Measurements from ENCODE around the gene SSH2.

Gene SSH2

GRCh38 chr17:29776026-29776425 is 154.0 kb downstream of the SSH2 start:
- no peak for FAIRE-seq

GRCh38 chr17:29772981-29773380 is 157.0 kb downstream of the SSH2 start:
- FAIRE-seq, result no peak

GRCh38 chr17:29771546-29771945 is 158.5 kb downstream of the SSH2 start:
- no peak for FAIRE-seq

GRCh38 chr17:29769225-29769624 is 160.8 kb downstream of the SSH2 start:
- FAIRE-seq, result no peak

- no peak for FAIRE-seq
These were observed 163.2 kb downstream of the SSH2 start for GRCh38 chr17:29766796-29767327.

GRCh38 chr17:29764748-29765147 is 165.3 kb downstream of the SSH2 start:
- FAIRE-seq, result no peak

GRCh38 chr17:29764217-29764616 is 165.8 kb downstream of the SSH2 start:
- no peak for FAIRE-seq

- FAIRE-seq, result no peak
These were observed 166.8 kb downstream of the SSH2 start for GRCh38 chr17:29763273-29763672.

GRCh38 chr17:29761040-29761761 is 168.8 kb downstream of the SSH2 start:
- no peak for FAIRE-seq

- FAIRE-seq, result no peak
These were observed 169.6 kb downstream of the SSH2 start for GRCh38 chr17:29760279-29761039.

- no peak for FAIRE-seq
These were observed 171.8 kb downstream of the SSH2 start for GRCh38 chr17:29758255-29758654.

GRCh38 chr17:29757788-29758187 is 172.2 kb downstream of the SSH2 start:
- peak; percentile 17 for FAIRE-seq

GRCh38 chr17:29753845-29754439 is 176.1 kb downstream of the SSH2 start:
- FAIRE-seq, result no peak

- no peak for FAIRE-seq
These were observed 180.8 kb downstream of the SSH2 start for GRCh38 chr17:29749045-29749825.

- no peak for FAIRE-seq
These were observed 181.6 kb downstream of the SSH2 start for GRCh38 chr17:29748400-29748799.

GRCh38 chr17:29747660-29748059 is 182.4 kb downstream of the SSH2 start:
- FAIRE-seq, result no peak

GRCh38 chr17:29746669-29747068 is 183.4 kb downstream of the SSH2 start:
- FAIRE-seq, result no peak

GRCh38 chr17:29744121-29744520 is 185.9 kb downstream of the SSH2 start:
- FAIRE-seq, result no peak

- no peak for FAIRE-seq
These were observed 187.9 kb downstream of the SSH2 start for GRCh38 chr17:29742210-29742513.

- FAIRE-seq, result no peak
These were observed 190.0 kb downstream of the SSH2 start for GRCh38 chr17:29740017-29740416.

GRCh38 chr17:29734640-29735039 is 195.4 kb downstream of the SSH2 start:
- no peak for FAIRE-seq

- no peak for FAIRE-seq
These were observed 196.9 kb downstream of the SSH2 start for GRCh38 chr17:29733166-29733565.

GRCh38 chr17:29732613-29733012 is 197.4 kb downstream of the SSH2 start:
- no peak for FAIRE-seq

All from G401.6 (cell line).